HG02571 (cell line): ENCODE data around the gene FKBP15.

ENCODE experiments used
- ATAC-seq: cut with Tn5 transposase; IDR thresholded peaks from one replicate; pipeline ENCODE4 v1.9.1; 2021; ENCODE audit warnings: mild to moderate bottlenecking, moderate library complexity; ENCODE audit not compliant: unreplicated experiment

Gene FKBP15

DNA sequence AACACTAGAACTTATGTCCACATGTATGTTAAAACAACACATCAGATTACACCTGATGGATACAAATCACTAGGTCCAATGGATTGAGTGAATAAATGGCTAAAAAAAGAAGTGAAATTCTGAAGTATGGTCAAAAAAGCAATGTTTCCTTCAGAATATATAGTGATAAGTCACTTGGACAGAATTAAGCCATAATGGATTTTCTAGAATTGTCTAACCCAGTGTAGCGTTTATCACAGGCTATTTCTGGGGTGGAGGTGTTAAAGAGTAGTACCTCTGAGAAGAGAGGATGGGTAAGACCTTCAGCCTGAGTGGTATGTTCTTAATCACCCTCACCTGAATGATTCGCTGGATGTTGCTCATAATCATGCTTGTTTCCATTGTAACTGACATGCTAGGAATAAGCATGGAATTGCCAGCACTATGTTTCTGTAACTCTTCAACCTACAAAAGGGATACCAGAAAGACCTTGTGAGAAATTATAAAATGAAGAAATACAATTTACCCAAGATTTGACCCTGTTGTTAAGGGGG is 37.1 kb downstream of the FKBP15 start:
- ATAC-seq: no peak

- ATAC-seq: no peak
Observed at GRCh38 chr9:113181165-113181564, 39.9 kb downstream of the FKBP15 start.

DNA sequence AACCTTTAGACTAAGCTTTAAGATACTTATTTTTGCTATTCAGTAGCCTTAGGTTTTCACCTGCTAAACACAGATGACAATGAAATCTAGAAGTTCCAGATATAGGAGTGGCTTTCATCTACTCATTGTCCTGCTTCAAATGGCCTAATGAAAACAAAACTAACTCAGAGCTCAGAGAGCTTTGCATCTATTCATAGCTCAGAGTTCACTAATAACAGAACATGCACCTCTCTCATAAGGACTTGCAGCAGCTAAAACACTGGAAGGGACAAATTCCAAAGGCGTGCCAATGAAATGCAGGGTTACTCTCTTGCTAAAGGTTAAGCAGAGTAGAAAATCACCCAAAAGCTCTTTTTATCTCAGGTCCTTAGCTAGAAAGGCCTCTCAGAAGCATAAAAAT is 41.2 kb downstream of the FKBP15 start:
- ATAC-seq: no peak

- no peak for ATAC-seq
Observed at GRCh38 chr9:113178087-113178486, 43.0 kb downstream of the FKBP15 start.

DNA sequence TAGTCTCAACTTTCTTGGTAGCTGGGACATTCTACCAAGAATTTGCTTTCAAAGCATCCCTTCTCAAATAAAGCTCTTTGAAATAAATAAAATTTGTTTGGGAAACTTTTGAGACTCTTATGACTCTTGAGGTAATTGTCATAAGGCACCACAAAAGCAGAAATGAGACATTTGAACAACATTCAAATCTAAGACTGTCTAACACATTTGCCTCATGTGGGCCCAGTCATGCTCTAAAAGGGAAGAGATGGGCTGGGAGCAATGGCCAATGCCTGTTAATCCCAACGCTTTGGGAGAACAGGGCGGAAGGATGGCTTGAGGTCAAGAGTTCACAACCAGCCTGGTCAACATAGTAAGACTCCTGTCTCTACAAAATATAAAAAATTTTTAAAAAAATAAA is 43.8 kb downstream of the FKBP15 start:
- no peak for ATAC-seq

DNA sequence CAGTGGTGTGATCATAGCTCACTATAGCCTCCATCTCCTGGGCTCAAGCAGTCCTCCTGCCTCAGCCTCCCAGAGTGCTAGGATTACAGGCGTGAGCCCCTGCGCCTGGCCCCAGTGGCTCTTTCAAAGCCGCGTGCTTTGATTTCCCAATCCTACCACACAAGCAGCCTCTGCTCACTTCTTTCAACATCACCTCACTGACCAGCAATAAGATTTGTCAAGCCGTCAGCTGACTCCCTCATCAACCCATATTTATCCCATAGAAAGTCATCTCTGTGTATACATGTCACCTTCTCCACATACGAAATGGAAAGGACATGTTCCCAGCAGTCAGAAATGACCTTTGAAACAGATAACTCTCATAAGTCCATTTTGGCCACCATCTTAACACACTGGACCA is 44.3 kb downstream of the FKBP15 start:
- ATAC-seq: no peak

DNA sequence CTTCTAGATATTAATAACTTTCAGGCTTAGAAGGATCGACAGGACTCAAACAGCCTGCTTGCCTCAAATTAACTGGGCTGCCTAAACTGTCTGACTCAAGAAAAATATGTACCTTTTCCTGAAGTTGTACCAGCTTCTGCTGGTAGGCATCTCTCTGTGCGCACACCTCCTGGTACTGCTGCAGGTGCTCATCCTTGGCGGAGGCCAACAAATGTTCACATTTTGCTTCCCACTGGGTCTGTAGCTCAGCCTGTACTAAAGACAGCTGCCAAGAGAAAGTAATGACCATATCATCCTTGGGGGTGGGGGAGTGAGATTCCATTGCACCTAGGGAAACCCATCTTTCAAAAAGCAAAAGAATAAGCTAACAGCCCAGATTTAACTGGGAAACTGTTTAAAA is 47.7 kb downstream of the FKBP15 start:
- ATAC-seq: no peak

DNA sequence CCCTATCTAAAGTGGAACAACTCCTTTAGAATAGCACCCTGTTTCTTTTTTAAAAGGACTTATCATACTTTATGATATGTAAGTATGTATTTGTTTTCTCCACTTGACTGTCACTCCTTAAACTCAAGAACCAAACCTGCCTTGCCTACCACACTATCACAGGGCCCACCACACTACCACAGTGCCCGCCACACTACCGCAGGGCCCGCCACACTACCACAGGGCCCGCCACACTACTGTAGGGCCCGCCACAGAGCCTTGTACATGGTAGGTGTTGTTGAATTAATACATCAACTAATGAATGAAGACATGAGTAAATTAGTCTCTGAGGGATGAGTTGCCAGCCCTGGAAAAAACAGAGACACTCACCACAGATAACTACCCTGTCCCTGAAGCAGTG is 52.3 kb downstream of the FKBP15 start:
- ATAC-seq: no peak

- ATAC-seq: no peak
Observed at GRCh38 chr9:113166039-113166438, 55.0 kb downstream of the FKBP15 start.

DNA sequence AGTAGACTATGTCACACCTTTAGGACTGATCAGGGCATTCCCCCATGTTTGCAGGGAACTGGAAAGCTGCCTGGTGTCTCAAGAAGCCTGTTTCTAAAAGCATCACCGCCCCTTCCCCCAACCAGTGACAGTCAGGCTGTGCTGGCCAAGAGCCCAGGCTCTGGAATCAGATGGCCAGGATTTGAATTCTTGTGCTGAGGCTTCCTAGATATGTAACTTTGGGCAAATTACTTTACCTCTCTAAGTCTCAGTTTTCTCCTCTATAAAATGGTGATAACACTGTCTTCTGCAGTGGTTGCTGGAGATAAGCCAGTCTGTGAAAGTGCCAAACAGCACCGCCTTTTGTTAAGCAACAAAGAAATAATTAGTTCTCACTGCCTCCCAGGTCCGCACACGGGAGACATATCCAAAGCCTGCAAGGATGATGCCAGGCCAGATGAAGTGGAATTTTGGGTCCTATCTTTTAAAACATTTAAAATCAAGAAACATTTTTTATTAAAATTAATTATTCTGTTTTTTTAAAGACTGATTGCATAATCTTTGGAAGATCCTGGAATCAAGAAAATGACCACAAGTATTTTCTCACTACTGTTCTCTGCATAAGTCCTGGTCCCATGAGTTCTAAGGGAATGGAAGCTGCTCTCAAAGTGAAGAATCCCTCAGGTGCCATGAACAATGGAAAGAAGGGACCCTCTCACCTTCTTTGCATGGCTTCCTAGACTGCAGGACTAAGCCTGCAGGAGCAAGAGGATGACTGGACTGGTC is 56.4 kb downstream of the FKBP15 start:
- no peak for ATAC-seq

DNA sequence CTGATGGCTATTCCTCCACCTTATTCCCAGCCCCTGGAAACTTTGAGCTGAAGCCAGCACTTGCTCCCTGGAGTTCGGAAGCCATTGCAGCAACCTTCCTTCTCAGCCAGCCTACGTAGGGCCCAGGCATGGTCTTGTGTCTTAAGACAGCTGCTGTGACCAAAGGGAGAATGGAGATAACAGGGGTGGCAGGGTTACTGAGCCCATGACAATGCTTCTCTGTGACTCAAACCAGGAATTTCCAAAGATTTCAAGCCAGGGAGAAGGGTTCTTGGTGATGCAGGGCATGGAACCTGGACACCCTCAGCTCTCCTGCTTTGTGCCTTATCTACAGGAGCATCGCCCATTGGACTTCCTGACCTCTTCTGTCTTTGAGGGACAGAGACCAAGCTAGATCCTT is 58.1 kb downstream of the FKBP15 start:
- no peak for ATAC-seq

- ATAC-seq: no peak
Observed at GRCh38 chr9:113160571-113160970, 60.5 kb downstream of the FKBP15 start.

DNA sequence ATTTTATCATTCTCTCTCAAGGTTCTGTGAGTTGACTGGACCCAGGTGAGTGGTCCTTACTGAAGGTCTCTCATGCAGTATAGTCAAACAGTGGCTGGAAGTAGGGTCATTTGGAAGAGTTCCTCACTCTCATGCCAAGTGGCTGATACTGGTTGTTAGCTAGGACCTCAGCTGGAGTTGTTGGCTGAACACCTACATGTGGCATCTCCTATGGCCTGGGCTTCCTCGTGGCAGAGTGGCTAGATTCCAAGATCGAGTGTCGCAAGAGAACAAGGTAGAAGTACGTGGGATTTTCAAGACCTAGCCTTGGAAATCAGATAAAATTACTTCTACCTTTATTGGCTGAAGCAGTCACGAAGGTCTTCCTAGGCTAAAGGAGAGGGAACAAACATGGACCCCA is 62.6 kb downstream of the FKBP15 start:
- ATAC-seq: no peak

DNA sequence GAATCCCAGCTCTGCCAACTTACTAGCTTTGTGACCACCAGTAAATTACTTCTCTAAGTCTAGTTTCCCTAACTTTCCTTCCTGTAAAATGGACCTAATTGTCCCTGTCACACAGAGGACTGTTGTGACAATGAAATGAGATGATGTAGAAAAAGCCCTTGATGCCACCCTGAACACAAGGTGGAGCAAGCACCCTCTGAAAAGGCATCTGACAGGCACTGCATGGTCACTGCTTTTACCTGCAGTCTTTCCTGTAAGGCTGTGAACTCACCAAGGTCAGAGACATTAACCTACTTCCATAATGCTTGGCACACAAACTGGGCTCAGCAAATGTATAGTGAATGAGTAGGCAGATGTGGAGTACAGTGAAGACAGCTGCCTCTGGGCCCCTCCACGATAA is 64.2 kb downstream of the FKBP15 start:
- no peak for ATAC-seq

GRCh38 chr9:113155911-113156588 is 65.0 kb downstream of the FKBP15 start:
- no peak for ATAC-seq

DNA sequence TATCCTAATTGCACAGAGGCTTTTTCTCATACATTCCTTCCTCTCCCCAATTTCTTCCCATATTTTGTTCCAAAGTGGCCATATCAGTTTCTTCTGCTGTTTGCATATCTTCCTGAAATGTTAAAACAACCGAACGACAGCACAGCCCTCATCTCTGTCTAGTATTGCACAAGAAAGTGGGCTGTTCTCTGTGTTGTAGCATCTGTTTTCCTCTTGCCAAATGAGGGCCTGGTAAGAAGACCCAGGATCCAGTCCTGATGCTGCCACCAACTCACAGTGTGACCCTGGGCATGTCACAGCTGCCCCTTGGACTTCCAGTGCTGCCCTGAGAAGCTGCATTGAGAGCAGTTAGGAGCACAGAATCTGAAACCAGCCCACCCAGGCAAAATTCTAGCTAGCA is 66.1 kb downstream of the FKBP15 start:
- no peak for ATAC-seq

- no peak for ATAC-seq
Observed at GRCh38 chr9:113154471-113154870, 66.6 kb downstream of the FKBP15 start.

DNA sequence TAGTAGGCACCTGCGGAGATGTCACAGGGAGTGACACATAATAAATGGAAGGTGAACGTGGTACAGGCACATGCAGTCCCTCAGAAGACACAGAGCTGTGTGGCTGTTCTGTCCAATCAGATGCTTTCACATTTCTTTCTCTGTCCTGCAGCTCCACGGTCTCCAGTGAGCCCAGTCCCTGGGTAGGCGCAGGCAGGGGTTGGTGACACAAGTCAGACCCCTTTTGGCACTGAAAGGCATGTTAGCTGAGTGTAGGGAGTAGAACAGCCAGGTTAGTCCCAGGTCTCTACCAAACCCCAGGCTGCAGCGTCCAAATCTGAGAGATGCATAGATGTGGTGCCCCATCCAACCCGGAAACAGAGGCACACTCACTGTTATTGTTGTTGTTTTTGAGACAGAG is 67.5 kb downstream of the FKBP15 start:
- no peak for ATAC-seq

- ATAC-seq: no peak
Observed at GRCh38 chr9:113152699-113153098, 68.4 kb downstream of the FKBP15 start.

DNA sequence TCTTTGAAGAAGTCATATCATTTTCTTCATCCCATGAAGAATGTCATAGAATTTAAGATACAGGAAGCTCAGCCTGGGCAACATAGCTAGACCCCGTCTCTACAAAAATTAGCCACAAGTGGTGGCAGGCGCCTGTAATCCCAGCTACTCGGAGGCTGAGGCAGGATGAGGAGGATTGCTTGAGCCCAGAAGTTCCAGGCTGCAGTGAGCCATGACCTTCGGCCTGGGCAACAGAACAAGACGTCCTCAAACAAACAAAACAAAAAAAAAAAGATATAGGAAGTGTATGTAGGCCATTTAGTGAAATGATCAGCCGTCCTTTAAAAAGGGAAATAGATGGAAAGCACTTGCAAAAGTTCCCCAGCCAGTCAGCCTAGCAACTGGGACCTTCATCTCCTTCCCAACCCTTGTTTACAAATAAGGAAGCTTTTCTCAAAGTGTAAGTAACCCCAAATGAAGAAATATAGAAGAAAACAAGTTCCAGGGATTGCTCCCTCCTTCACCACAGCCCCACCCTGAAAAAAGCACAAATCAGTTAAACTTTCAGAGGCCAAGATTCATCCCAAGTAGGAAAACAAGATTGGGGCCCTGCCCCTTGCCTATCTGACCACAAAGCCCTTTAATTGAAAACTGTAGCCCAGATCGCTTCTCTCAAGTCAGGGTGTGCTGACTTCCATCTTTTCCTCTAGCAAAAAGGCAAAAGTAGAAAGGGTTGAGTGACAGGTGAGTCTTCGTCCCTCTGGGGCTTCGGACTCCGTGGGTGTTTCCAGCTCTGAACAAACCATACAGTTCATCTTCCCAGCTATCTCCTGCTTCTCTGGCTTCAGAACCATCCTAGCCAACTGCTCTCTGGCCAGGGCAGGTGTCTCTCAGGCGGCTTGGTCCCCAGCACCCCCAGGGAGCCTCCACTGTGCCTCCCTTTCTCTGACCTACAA is 69.1 kb downstream of the FKBP15 start:
- no peak for ATAC-seq
